GM12878 (cell line): ENCODE measurements around the gene TCF4. TPM values are rescaled to one million over a fixed set of nuclear protein-coding genes. Genes with fewer than 3 reads are reported as not detected.

Source experiments
- BHLHE40 ChIP-seq, 2 experiments: fragments of 450-650 bp in 1 of 2; IDR thresholded peaks; 2 replicates each; pipeline ENCODE4 v1.6.1; 2011 to 2017; ENCODE audit warnings: low read depth in 2 of 2, borderline replicate concordance in 1 of 2, improper control_type of control experiment in 1 of 2, low read length in 1 of 2, mild to moderate bottlenecking in 1 of 2
- BMI1 ChIP-seq: fragments of 450-650 bp; IDR thresholded peaks from 2 replicates; pipeline ENCODE4 v1.6.1; 2016; ENCODE audit warnings: mild to moderate bottlenecking, moderate library complexity, borderline replicate concordance
- DPF2 ChIP-seq: fragments of 450-650 bp; IDR thresholded peaks from 2 replicates; pipeline ENCODE4 v1.6.1; 2017; ENCODE audit warnings: mild to moderate bottlenecking
- ESRRA ChIP-seq: IDR thresholded peaks from 2 replicates; pipeline ENCODE4 v1.6.1; 2012; ENCODE audit warnings: mild to moderate bottlenecking, low read length, improper control_type of control experiment
- KLF5 ChIP-seq: fragments of 450-650 bp; IDR thresholded peaks from 2 replicates; pipeline ENCODE4 v1.6.1; 2014; ENCODE audit warnings: mild to moderate bottlenecking; ENCODE audit not compliant: partially characterized antibody
- MYC ChIP-seq: IDR thresholded peaks from 2 replicates; pipeline ENCODE4 v1.6.1; 2011; ENCODE audit warnings: mild to moderate bottlenecking, low read length, moderate library complexity, inconsistent platforms; ENCODE audit not compliant: insufficient read depth, insufficient replicate concordance, insufficient read length, severe bottlenecking
- POLR2A ChIP-seq: IDR thresholded peaks from 2 replicates; pipeline ENCODE4 v1.6.1; 2011; ENCODE audit warnings: low read depth, mild to moderate bottlenecking, low read length
- POU2F2 ChIP-seq: IDR thresholded peaks from 3 replicates; pipeline ENCODE4 v1.6.1; 2011; ENCODE audit warnings: low read depth, mild to moderate bottlenecking, low read length, borderline replicate concordance
- SMC3 ChIP-seq: IDR thresholded peaks from 2 replicates; pipeline ENCODE4 v1.6.1; 2011; ENCODE audit warnings: low read length, improper control_type of control experiment, borderline replicate concordance
- SP1 ChIP-seq: IDR thresholded peaks from one replicate; pipeline ENCODE4 v1.6.1; 2011; ENCODE audit warnings: low read depth, low read length
- ZNF217 ChIP-seq: fragments of 450-650 bp; IDR thresholded peaks from 2 replicates; pipeline ENCODE4 v1.6.1; 2017; ENCODE audit warnings: antibody characterized with exemption, mild to moderate bottlenecking
- polyA plus RNA-seq, 11 experiments: library from polyadenylated mRNA; depleted of rRNA in 4 of 11; unstranded in 6 of 11; stranded (reverse) in 5 of 11; fragments of >200 nt; fragmentation: Nextera tagmentation in 4 of 11; fragmentation: Illumina TruSeq in 1 of 11; extraction: Ambion mirVana in 4 of 11; extraction: Trizol in 1 of 11; gene quantifications; 1 replicate in 1 of 11; 2 replicates in 10 of 11; pipeline versions ENCODE4 v1.2.1 to v1.2.3, GENCODE V29; 2011 to 2016; ENCODE audit warnings: inconsistent platforms in 2 of 11, missing spikeins in 2 of 11, low read depth in 1 of 11
- total RNA-seq, 4 experiments: library from RNA; depleted of rRNA in 3 of 4; stranded (reverse); fragments of >200 nt in 3 of 4; fragmentation: Illumina TruSeq in 1 of 4; extraction: Trizol in 1 of 4; gene quantifications; 2 replicates each; pipeline versions ENCODE4 v1.2.1 to v1.2.3, GENCODE V29; 2013 to 2021
- TF ChIP-seq, protein P1 (sequence below): IDR thresholded peaks from 2 replicates; pipeline ENCODE4 v1.6.1; 2011; ENCODE audit warnings: mild to moderate bottlenecking, low read depth, low read length, moderate library complexity; ENCODE audit not compliant: insufficient replicate concordance
- TF ChIP-seq, protein P2 (sequence below): IDR thresholded peaks from 2 replicates; pipeline ENCODE4 v1.6.1; 2011; ENCODE audit warnings: low read depth, low read length, improper control_type of control experiment, borderline replicate concordance
- TF ChIP-seq, protein P3 (sequence below): IDR thresholded peaks from 2 replicates; pipeline ENCODE4 v1.6.1; 2012; ENCODE audit warnings: mild to moderate bottlenecking, low read depth, low read length

TCF4 gene
- total and polyA plus RNA-seq, 10 of the 15 experiments (the other 5 are each of a cell fraction or from before 2014, with no cell fraction given) = 15.2 to 94.0 (median 31.5) TPM

DNA sequence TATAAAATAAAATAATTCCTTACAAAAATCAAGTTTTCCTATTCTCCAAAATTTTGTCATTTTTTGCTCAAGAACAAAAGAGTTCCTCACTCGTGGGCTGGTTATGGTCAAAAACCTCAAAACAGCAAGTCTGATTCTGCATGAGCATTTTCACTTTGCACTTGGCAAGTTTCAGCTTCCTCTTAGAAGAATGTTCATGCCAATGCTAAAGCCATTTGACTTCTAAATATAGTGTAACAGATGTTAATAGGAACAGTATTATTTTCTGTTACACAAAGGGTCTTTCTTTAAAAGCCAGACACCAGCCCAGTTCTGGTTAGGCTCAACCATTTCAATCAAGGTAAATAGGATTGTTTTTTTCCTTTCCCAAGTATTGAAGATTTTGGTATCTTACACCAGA is 367.5 kb downstream of the TCF4 start (continued):
- TF ChIP-seq, protein P1, sequence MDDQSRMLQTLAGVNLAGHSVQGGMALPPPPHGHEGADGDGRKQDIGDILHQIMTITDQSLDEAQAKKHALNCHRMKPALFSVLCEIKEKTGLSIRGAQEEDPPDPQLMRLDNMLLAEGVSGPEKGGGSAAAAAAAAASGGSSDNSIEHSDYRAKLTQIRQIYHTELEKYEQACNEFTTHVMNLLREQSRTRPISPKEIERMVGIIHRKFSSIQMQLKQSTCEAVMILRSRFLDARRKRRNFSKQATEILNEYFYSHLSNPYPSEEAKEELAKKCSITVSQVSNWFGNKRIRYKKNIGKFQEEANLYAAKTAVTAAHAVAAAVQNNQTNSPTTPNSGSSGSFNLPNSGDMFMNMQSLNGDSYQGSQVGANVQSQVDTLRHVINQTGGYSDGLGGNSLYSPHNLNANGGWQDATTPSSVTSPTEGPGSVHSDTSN = no peak
- TF ChIP-seq POU2F2 = no peak
- no peak for TF ChIP-seq MYC
- TF ChIP-seq BHLHE40 (IDR thresholded peaks at IDR 0.05; ENCODE audit: borderline replicate concordance in 1 of 2, low read depth in 2 of 2, low read length in 1 of 2) = no peak
- TF ChIP-seq ESRRA = no peak
- TF ChIP-seq DPF2 = 0 out of 2 replicates have a peak, but pooled peaks have one; percentile 27
- TF ChIP-seq SP1 = no peak
- no peak for TF ChIP-seq BMI1
- TF ChIP-seq SMC3 = no peak
- TF ChIP-seq, protein P2, sequence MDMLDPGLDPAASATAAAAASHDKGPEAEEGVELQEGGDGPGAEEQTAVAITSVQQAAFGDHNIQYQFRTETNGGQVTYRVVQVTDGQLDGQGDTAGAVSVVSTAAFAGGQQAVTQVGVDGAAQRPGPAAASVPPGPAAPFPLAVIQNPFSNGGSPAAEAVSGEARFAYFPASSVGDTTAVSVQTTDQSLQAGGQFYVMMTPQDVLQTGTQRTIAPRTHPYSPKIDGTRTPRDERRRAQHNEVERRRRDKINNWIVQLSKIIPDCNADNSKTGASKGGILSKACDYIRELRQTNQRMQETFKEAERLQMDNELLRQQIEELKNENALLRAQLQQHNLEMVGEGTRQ = no peak
- no peak for TF ChIP-seq POLR2A
- no peak for TF ChIP-seq ZNF217
- no peak for TF ChIP-seq KLF5
- TF ChIP-seq, protein P3, sequence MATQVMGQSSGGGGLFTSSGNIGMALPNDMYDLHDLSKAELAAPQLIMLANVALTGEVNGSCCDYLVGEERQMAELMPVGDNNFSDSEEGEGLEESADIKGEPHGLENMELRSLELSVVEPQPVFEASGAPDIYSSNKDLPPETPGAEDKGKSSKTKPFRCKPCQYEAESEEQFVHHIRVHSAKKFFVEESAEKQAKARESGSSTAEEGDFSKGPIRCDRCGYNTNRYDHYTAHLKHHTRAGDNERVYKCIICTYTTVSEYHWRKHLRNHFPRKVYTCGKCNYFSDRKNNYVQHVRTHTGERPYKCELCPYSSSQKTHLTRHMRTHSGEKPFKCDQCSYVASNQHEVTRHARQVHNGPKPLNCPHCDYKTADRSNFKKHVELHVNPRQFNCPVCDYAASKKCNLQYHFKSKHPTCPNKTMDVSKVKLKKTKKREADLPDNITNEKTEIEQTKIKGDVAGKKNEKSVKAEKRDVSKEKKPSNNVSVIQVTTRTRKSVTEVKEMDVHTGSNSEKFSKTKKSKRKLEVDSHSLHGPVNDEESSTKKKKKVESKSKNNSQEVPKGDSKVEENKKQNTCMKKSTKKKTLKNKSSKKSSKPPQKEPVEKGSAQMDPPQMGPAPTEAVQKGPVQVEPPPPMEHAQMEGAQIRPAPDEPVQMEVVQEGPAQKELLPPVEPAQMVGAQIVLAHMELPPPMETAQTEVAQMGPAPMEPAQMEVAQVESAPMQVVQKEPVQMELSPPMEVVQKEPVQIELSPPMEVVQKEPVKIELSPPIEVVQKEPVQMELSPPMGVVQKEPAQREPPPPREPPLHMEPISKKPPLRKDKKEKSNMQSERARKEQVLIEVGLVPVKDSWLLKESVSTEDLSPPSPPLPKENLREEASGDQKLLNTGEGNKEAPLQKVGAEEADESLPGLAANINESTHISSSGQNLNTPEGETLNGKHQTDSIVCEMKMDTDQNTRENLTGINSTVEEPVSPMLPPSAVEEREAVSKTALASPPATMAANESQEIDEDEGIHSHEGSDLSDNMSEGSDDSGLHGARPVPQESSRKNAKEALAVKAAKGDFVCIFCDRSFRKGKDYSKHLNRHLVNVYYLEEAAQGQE = no peak
